BE2C (cell line): ENCODE measurements around the gene SH3GLB1. TPM values are rescaled to one million over a fixed set of nuclear protein-coding genes. Genes with fewer than 3 reads are reported as not detected.
A peak's percentile ranks its signal among the peaks of the same experiment; 100 is the strongest.
"Not testable (repeated sequence)": the region's sequence is repeated elsewhere in the genome, so short reads cannot be mapped to it uniquely, and the experiment has no call there.

ENCODE experiments used
- DNase-seq: peaks from one replicate; pipeline ENCODE4 v3.0.0-alpha.2; 2020
- H3K27me3 ChIP-seq: fragments of 250-450 bp; sonication (Bioruptor Pico); 2 replicates; pipeline ENCODE4 v1.5.1; 2020; ENCODE audit warnings: mild to moderate bottlenecking
- H3K36me3 ChIP-seq: fragments of 250-450 bp; sonication (Bioruptor Pico); 2 replicates; pipeline ENCODE4 v1.5.1; 2020; ENCODE audit warnings: mild to moderate bottlenecking
- H3K4me1 ChIP-seq: fragments of 250-450 bp; sonication (Bioruptor Pico); 2 replicates; pipeline ENCODE4 v1.5.1; 2020
- H3K4me3 ChIP-seq: 2 replicates; pipeline ENCODE4 v1.5.1; 2011; ENCODE audit warnings: low read depth, low read length
- H3K9me3 ChIP-seq: fragments of 250-450 bp; sonication (Bioruptor Pico); 2 replicates; pipeline ENCODE4 v1.5.1; 2020
- polyA plus RNA-seq: library from polyadenylated mRNA; unstranded; fragments of >200 nt; gene quantifications from one replicate; pipeline ENCODE4 v1.2.1, GENCODE V29; 2012; ENCODE audit warnings: low read depth, missing spikeins; ENCODE audit not compliant: insufficient read length, insufficient read depth
- TF ChIP-seq, protein P1 (sequence below): IDR thresholded peaks from 2 replicates; pipeline ENCODE4 v1.5.1; 2012; ENCODE audit warnings: mild to moderate bottlenecking, low read depth, low read length

The SH3GLB1 gene
- polyA plus RNA-seq = 22.0 TPM

DNA sequence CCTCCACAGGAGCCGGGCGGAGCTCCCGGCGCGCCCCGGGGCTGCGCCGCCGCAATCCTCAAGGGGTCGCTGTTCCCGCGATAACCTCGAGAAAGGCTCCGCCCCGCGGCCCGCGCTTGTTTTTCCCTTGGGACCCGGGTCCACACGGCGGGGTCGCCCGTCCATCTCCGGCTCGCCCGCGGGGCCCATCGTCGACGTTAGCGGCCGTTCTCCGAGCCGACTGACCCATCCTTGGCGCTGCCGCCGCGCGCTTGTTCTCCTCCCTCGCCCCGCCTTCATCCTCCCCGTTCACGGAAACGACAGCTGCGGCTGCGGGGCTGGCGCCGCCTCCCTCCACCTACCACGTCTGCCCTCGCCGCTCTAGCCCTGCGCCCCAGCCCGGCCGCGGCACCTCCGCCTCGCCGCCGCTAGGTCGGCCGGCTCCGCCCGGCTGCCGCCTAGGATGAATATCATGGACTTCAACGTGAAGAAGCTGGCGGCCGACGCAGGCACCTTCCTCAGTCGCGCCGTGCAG lies at the start of gene SH3GLB1:
Gene SH3GLB1, plus strand, starts transcription at position 119 of the 514 bp plus-strand sequence. Its CDS starts 324 bp downstream, at position 443.
- peak; percentile 85 for DNase-seq
- TF ChIP-seq, protein P1, sequence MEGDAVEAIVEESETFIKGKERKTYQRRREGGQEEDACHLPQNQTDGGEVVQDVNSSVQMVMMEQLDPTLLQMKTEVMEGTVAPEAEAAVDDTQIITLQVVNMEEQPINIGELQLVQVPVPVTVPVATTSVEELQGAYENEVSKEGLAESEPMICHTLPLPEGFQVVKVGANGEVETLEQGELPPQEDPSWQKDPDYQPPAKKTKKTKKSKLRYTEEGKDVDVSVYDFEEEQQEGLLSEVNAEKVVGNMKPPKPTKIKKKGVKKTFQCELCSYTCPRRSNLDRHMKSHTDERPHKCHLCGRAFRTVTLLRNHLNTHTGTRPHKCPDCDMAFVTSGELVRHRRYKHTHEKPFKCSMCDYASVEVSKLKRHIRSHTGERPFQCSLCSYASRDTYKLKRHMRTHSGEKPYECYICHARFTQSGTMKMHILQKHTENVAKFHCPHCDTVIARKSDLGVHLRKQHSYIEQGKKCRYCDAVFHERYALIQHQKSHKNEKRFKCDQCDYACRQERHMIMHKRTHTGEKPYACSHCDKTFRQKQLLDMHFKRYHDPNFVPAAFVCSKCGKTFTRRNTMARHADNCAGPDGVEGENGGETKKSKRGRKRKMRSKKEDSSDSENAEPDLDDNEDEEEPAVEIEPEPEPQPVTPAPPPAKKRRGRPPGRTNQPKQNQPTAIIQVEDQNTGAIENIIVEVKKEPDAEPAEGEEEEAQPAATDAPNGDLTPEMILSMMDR = peak; percentile 58
- Histone ChIP-seq H3K27me3 (no peaks in the 10 kb centered on the region), H3K9me3 (no peaks in the 10 kb centered on the region), H3K36me3 (no peaks in the 10 kb centered on the region), H3K4me1 (no peaks in the 10 kb centered on the region), H3K4me3 (peak within 1 kb of the TSS; percentile 78)

DNA sequence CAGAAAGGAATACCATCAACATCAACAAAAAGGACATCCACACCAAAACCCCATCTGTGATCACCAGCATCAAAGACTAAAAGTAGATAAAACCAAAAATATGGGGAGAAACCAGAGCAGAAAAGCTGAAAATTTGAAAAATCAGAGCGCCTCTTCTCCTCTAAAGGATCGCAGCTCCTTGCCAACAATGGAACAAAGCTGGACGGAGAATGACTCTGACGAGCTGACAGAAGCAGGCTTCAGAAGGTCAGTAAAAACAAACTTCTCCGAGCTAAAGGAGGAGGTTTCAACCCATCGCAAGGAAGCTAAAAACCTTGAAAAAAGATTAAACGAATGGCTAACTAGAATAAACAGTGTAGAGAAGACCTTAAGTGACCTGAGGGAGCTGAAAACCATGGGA lies 46.0 kb upstream of the SH3GLB1 start:
- H3K4me3 ChIP-seq, H3K27me3 ChIP-seq, DNase-seq, H3K9me3 ChIP-seq, H3K36me3 ChIP-seq, H3K4me1 ChIP-seq: not testable (repeated sequence)

DNA sequence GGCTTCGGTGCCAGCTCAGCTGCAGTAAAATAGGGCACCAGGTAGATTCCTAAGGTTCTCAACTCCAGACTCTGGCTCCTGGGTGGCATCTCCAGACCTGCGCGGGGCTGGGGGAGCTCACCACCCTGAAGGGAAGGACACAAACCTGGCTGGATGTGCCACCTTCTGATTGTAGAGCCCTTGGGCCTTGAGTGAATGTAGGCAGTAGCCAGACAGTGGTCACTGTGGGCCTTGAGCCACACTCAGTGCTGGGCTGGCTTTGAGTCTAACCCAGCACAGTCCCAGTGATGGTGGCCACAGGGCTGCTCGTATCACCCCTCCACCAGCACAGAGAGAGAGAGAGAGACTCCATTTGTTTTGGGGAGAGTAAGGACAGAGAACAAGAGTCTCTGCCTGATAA lies 38.0 kb upstream of the SH3GLB1 start:
- TF ChIP-seq, protein P1 = no peak
- Histone ChIP-seq H3K4me1 (no peaks in the 10 kb centered on the region), H3K27me3 (no peaks in the 10 kb centered on the region), H3K9me3 (no peaks in the 10 kb centered on the region), H3K4me3 (no peak overlapping the region), H3K36me3 (no peaks in the 10 kb centered on the region)
- no peak for DNase-seq

DNA sequence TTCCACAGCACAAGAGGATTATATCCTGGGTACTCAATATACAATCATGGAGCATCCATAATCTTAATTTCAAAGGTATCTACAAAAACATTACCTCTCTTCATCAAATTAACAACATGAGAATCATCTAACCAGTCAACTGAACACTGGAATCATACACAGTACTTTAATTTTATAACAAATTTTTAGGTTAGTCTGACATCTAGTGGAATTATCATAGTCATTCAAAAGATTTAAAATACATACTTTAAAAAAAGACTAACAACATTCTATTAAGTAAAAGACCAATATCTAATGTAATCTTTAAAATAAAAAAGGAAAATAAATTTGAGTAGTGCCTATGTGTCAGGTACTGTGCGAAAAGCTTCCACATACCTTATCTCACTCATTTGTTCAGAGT lies 16.8 kb upstream of the SH3GLB1 start:
- no peaks in the 10 kb centered on the region for H3K9me3 ChIP-seq
- no peaks in the 10 kb centered on the region for H3K4me1 ChIP-seq
- no peak overlapping the region for H3K4me3 ChIP-seq
- TF ChIP-seq, protein P1 = no peak
- H3K36me3 ChIP-seq = no peaks in the 10 kb centered on the region
- no peak for DNase-seq
- no peaks in the 10 kb centered on the region for H3K27me3 ChIP-seq

DNA sequence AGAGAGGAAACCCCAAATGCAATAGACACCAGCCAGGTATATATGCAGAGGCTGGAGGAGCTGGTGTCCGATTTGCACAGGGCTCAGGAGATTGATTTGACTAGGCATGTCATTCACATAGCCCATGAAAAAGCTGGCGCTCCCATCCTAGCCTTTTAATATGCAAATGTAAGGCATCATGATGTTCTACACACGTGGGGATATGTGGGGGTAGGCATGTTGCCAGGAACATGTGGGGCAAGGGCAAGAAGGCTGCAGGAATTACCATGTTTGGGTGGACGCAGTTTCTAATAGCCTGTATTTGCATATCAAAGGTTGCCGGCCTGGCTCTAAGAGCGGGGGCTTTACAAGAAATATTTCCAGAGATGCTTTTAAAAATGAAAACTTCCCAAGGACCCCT lies 11.7 kb upstream of the SH3GLB1 start:
- TF ChIP-seq, protein P1 = no peak

DNA sequence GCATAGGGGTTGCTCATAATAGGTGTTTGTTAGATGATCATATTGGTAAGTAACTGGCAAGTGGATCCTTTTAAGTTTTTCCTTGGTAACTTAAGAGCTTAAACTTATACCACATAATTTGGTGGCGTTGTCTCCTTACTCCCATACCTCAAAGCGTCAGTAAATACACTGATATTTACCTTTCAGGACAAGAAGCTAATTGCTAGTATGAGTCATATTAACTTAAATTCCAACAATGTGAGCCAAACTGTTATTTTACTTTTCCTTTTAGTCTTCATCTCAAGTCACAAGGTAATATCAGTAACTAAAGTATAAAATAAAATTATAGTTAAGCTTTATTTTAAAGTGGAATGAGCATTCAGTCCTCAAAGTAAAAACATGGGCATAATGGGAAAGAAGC lies 9.0 kb upstream of the SH3GLB1 start:
- TF ChIP-seq, protein P1 = no peak
- no peak overlapping the region for H3K4me3 ChIP-seq
- H3K36me3 ChIP-seq = no peaks in the 10 kb centered on the region
- DNase-seq = no peak
- no peaks in the 10 kb centered on the region for H3K4me1 ChIP-seq
- H3K9me3 ChIP-seq = no peaks in the 10 kb centered on the region
- no peaks in the 10 kb centered on the region for H3K27me3 ChIP-seq

More for the DNA sequence above, 11.7 kb upstream of the SH3GLB1 start:
- Histone ChIP-seq H3K4me1 (no peaks in the 10 kb centered on the region), H3K36me3 (no peaks in the 10 kb centered on the region), H3K27me3 (no peaks in the 10 kb centered on the region), H3K4me3 (no peak overlapping the region), H3K9me3 (no peaks in the 10 kb centered on the region)
- DNase-seq = no peak

DNA sequence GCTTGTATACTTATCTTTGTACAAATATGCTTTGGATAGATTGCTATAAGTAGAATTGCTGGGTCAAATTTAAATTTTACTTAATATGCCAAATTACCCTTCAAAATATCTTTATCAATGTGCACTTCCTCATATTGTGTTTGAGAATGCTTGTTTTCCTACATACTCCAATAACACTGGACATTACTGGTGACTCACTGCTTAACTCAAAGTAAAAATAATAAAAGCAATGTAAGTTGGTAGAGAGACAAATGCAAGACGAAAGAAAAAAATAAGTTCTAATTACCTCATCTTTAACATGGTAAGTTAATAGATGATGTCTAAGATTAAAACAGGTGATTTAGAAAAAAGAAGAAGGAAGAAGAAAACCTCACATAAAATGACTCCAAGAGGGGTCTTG lies 7.9 kb upstream of the SH3GLB1 start:
- Histone ChIP-seq H3K4me1 (no peaks in the 10 kb centered on the region), H3K9me3 (no peaks in the 10 kb centered on the region), H3K36me3 (no peaks in the 10 kb centered on the region), H3K4me3 (no peak overlapping the region), H3K27me3 (no peaks in the 10 kb centered on the region)
- no peak for DNase-seq
- TF ChIP-seq, protein P1 = no peak
